D341Med (cell line): ENCODE measurements around the gene CMTM5.

Experiments used
- DNase-seq: peaks from one replicate; pipeline ENCODE4 v3.0.0; 2012; ENCODE audit warnings: low spot score

CMTM5 gene, protein sequence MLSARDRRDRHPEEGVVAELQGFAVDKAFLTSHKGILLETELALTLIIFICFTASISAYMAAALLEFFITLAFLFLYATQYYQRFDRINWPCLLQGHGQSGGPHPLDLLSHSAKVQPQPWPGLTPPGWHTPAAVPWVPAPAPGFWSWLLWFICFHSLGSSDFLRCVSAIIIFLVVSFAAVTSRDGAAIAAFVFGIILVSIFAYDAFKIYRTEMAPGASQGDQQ

GRCh38 chr14:23376482-23377197 is at the start of gene CMTM5:
Gene CMTM5 (plus strand): TSS chr14:23377046. CDS start chr14:23377252, 206 bp downstream.
- DNase-seq: peak; percentile 79

DNA sequence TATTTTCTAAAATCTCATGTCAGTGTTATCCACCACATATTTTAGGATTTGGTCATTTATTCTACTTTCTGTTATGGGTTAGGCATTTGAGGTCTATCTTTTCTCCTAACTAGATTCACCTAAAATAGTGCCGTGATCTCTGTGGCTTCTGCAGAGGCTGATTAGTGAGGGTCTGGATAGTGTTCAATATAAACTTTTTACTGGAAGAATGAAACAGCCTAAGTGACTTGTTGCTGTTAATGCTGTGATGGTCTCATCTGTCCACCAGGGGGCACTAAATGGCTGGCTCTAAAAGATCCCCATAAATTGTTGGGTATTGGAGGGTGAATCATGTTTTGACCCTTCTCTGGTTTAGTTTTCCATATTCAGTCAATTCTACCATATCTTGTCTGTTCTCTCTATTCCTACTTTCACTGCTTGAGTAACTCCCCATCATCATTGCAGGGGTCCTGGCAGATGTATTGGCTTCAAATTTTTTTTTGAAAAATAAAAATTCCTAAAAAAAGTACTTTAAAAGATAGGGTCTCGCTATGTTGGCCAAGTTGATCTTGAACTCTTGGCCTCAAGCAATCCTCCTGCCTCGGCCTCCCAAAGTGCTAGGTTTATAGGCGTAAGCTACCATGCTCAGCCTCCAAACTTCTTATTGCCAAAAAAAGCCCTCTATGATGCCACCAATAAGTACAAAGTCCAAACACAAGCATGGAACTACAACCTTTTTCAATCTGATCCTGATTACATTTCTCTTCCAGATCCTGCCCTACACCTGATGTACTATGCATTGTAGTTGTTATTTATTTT is 48.7 kb upstream of the CMTM5 start:
- DNase-seq: peak; percentile 72

GRCh38 chr14:23335623-23336022 is 41.2 kb upstream of the CMTM5 start:
- no peak for DNase-seq

GRCh38 chr14:23339506-23340268 is 37.2 kb upstream of the CMTM5 start:
- DNase-seq: no peak

GRCh38 chr14:23344481-23344880 is 32.4 kb upstream of the CMTM5 start:
- DNase-seq: no peak

GRCh38 chr14:23345987-23346692 is 30.7 kb upstream of the CMTM5 start:
- no peak for DNase-seq

DNA sequence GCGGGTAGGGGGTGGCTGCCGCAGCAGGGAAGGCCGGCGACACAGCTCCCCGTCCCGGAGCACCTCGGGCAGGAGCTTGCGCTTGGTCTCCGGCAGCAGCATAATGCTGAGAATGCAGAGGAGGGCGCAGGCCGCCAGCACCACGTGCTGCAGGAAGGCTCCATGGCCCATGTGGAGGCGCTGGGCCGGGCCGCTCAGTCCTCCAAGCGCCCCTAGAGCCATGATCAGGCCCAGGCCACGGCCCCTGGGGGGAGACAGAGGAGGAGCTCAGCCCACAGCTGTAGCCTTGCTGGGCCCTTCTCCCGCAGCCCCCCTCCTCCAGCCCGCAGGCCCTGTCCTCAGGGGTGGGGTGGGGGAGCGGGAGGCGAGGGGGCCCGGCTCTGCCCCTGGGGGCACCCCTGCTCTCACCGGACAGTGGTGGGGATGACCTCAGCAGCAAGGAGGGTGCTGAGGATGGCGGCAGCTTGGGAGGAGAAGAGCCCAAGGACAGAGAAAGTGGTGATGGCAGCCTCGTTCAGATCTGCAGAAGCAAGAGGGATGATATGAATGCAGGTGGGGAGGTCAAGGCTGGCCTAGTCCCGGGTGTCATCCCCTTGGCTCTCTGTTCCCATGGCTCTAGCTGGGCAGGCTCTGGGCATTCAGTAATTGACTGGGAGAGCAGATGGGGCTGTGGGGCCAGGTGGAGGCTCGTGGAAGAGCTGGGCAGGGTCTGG is 30.0 kb upstream of the CMTM5 start:
- DNase-seq: no peak

DNA sequence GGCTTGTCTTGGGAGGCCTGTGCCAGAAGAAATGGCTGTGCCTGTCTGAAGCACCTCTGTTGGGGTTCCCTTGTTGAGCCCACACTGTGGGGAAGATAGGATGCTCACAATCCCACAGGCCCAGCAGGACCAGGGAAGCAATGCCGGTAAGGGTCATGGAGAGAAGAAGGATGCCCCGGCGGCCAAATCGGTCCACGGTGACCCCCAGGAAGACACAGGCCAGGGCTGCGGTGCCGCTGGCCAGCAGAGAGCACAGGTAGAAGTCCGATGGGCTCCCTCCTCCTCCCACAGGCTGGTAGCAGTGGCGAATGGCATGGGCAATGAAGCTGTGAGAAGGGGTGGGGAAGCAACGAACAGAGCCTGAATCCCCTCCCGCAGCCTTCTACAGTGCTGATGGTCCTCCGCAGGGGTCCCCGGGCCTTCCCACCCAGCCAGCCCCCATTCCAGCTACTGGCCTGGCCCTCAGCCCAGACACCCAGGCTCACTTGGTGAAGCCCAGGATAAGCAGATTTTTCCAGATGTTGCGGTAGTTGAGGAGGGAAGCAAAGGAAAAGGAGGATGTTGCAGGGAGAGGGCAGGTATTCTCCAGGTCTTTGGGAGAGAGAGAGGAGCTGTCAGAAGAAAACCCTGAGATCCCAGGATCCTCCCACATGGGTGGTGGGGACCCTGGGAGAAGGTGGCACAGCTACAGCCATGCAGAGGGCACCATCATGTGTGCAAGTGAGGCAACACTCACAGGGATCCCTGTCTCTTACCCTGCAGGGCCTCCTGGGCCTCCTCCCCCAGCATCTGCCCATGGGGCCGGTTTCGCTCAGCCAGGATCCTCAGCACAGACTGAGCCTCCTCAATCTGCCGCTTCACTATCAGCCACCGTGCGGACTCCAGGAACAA is 29.2 kb upstream of the CMTM5 start:
- DNase-seq: no peak

DNA sequence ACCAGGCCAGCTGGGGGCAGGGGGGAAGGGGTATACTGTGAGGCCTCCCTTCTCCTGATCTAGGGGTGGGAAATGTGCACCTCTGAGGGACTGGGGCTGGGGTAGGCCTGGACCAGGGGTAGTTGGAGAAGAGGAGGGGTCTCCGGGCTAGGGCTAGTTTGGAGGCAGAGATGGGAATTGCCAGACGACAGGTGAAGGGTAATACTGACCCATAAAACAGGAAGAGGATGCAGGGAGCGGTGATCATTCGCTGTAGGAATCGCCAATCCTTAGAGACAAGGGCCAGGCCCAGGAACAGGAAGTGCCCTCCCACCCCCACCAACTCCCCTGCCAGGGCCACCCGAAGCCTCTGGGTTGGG is 28.6 kb upstream of the CMTM5 start:
- DNase-seq: no peak

DNA sequence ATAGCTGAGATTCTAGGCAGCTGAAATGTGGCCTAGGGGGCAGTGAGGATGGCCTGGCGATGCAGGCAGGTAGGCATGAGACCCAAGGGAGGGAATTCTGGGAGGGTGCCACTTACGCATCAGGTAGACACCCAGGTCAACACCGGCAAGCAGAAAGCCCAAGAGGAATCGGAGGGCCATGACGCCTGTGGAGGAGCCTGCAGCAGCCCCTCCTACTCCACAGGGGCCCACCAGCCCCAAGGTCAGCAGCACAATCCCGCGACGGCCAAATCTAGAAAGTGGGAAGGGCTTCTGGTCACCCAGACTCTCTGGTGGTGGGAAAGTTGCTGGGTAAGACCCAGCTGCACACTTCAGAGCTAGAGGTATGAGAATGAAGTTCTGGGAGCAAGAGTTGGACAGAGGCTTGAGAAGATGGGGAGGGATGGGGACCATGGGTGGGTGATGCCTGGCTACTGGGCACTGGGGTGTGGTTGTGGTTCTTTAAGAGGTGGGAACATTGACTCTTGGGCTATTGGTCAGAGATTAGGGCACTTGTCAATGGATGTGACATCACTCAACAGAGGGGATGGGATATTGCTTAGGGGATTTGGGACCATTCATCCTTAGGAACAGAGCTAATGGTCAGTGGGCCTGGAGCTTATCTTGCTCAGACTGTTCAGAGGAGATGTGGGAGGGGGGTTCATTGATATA is 27.5 kb upstream of the CMTM5 start:
- DNase-seq: no peak

GRCh38 chr14:23351681-23352505 is 25.0 kb upstream of the CMTM5 start:
- peak; percentile 65 for DNase-seq

DNA sequence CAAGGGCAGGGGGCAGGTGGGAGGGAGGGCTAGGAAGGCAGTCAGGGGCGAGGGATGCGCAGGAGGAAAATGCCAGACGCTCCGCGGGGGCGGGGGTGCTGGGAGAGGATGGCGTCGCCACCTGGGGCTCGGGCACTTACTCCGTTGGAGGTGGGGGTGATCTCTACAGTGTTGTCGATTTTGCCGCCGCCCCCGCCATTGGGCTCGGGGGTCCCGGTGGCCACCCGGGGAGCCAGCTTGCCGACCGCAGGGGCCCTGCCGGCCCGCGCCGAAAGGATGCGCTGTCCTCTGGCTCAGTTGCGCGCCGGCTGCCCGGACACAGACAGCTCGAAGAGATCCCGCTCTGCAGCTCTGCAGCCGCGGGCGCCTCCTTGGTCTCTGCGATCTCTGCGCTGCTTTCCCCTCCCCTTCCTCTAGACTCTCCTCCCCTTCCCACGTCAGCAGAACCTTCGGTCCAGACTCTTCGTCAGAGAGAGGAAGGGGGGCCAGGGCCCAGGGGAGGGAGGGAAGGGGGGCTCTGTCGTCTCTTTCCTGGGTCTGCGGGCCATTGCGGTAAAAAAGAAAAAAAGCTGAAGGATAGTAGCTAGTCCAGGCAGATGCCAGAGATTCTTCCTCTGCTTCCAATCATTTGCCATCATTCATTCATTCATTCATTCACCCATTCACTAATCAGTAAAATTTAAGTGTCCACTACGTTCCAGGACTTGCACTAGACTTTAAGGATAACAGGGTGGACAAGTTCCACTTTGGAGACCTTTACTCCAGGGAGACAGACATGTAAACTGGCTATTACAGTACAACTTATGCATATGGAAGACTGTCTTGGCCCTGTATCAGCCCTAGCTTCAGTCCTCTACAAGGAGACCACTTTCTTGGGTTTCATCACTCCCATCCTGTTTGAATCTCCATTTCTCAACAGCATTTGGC is 24.1 kb upstream of the CMTM5 start, which contains the start of gene SLC22A17:
Gene SLC22A17, minus strand, starts transcription at position 382 of the 927 bp plus-strand sequence.
- peak; percentile 82 for DNase-seq

GRCh38 chr14:23353433-23353780 is 23.4 kb upstream of the CMTM5 start:
- no peak for DNase-seq

DNA sequence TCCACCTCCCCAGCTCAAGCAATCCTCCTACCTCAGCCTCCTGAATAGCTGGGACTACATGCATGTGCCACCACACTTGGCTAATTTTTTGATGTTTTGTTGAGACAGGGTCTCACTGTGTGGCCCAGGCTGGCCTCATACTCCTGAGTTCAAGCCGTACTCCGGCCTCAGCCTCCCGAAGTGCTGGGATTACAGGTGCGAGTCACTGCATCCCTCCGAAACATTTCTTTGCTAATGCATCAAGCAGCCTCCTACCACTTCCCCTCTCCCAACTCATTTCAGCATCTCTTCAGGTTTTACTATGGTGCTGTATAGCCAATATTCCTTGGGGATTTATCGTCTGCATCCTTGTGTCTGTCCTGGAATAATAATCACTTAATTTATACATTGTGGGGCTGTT is 21.9 kb upstream of the CMTM5 start:
- no peak for DNase-seq

- DNase-seq: no peak
Measured at GRCh38 chr14:23355871-23356435, 20.9 kb upstream of the CMTM5 start.

GRCh38 chr14:23356662-23357061 is 20.2 kb upstream of the CMTM5 start:
- no peak for DNase-seq

DNA sequence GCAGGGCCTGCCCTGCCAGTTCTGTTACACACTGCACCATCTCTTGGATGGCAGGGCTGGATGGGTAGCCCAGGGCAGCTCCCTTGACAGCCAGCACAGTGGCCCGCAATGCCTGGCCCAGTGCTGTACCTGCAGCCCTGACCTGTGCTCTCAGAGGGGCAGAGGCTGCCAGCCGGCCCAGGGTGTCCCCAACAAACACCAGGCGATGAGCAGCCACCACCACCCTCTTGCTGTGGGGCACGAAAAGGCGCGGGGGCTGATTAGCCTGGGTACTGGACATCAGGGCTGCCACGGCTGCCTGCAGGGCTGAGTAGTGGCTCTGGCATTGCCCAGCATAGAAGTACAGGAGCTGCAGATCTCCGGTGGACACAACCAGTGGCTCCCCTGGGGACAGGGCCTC is 19.6 kb upstream of the CMTM5 start:
- DNase-seq: no peak
